ENCODE results near the gene FAM50A. TPM values are rescaled to one million over a fixed set of nuclear protein-coding genes. Genes with fewer than 3 reads are reported as not detected.

Gene FAM50A
- total RNA-seq, 1 donor from 2014 or later = 41.1 TPM

GRCh38 chrX:154449618-154450017, 5.7 kb downstream of the FAM50A start:
- intact Hi-C loops (cut with micrococcal nuclease) = no loop called here
- no peak for DNase-seq
- Histone ChIP-seq H3K9me3 (replicated peaks) (no peaks in the 10 kb centered on the region), H3K27ac (replicated peaks) (no peak overlapping the region), H3K27me3 (ENCODE audit: low read depth) (no peaks in the 10 kb centered on the region), H3K4me1 (peaks cover 13% of the 10 kb centered on the region), H3K36me3 (peaks cover 32% of the 10 kb centered on the region), H3K4me3 (no peak overlapping the region)
- no peak for TF ChIP-seq CTCF (IDR thresholded peaks at IDR 0.05; ENCODE audit: borderline replicate concordance)

GRCh38 chrX:154450312-154450711, 6.4 kb downstream of the FAM50A start:
- intact Hi-C loops (cut with micrococcal nuclease) = no loop called here

GRCh38 chrX:154452823-154453222, 8.9 kb downstream of the FAM50A start:
- no peak for TF ChIP-seq CTCF (IDR thresholded peaks at IDR 0.05; ENCODE audit: borderline replicate concordance)
- DNase-seq = no peak
- intact Hi-C loops (cut with micrococcal nuclease) = no loop called here
- H3K27ac ChIP-seq (replicated peaks) = no peak overlapping the region
- H3K27me3 ChIP-seq (ENCODE audit: low read depth) = no peaks in the 10 kb centered on the region
- peaks cover 28% of the 10 kb centered on the region for H3K36me3 ChIP-seq
- H3K9me3 ChIP-seq (replicated peaks) = no peaks in the 10 kb centered on the region
- H3K4me1 ChIP-seq = no peaks in the 10 kb centered on the region
- no peak overlapping the region for H3K4me3 ChIP-seq

More at GRCh38 chrX:154450312-154450711, 6.4 kb downstream of the FAM50A start:
- H3K27me3 ChIP-seq (ENCODE audit: low read depth) = no peaks in the 10 kb centered on the region
- peaks cover 32% of the 10 kb centered on the region for H3K36me3 ChIP-seq
- no peak for DNase-seq
- TF ChIP-seq CTCF (IDR thresholded peaks at IDR 0.05; ENCODE audit: borderline replicate concordance) = no peak
- no peaks in the 10 kb centered on the region for H3K9me3 ChIP-seq (replicated peaks)
- H3K4me3 ChIP-seq = no peak overlapping the region
- H3K4me1 ChIP-seq = peaks cover 6% of the 10 kb centered on the region
- no peak overlapping the region for H3K27ac ChIP-seq (replicated peaks)

- no peak for TF ChIP-seq CTCF (IDR thresholded peaks at IDR 0.05; ENCODE audit: borderline replicate concordance)
- H3K4me1 ChIP-seq = peaks cover 9% of the 10 kb centered on the region
- intact Hi-C loops (cut with micrococcal nuclease) = no loop called here
These were observed 13.7 kb downstream of the FAM50A start for GRCh38 chrX:154457491-154458115.

GRCh38 chrX:154458116-154458953, 14.4 kb downstream of the FAM50A start, which contains the start of gene PLXNA3:
Gene PLXNA3 (plus strand): TSS chrX:154458281. CDS start chrX:154460184, 1,903 bp downstream.
- no peak for TF ChIP-seq CTCF (IDR thresholded peaks at IDR 0.05; ENCODE audit: borderline replicate concordance)
- Histone ChIP-seq H3K4me3 (peak within 1 kb of the TSS; percentile 75), H3K4me1 (peaks cover 9% of the 10 kb centered on the region), H3K27me3 (ENCODE audit: low read depth) (no peaks in the 10 kb centered on the region), H3K9me3 (replicated peaks) (no peaks in the 10 kb centered on the region), H3K36me3 (no peaks in the 10 kb centered on the region), H3K27ac (replicated peaks) (peak within 1 kb of the TSS; percentile 74)
- intact Hi-C loops (cut with micrococcal nuclease) = no loop called here
- peak; percentile 54 for DNase-seq

More at GRCh38 chrX:154457491-154458115, 13.7 kb downstream of the FAM50A start:
- Histone ChIP-seq H3K9me3 (replicated peaks) (no peaks in the 10 kb centered on the region), H3K27ac (replicated peaks) (peak overlapping the region; percentile 74), H3K4me3 (peak overlapping the region; percentile 75), H3K36me3 (no peaks in the 10 kb centered on the region), H3K27me3 (ENCODE audit: low read depth) (no peaks in the 10 kb centered on the region)
- no peak for DNase-seq

All from left ventricle myocardium inferior (tissue), 1 donor.